K562 (cell line): ENCODE results near the gene PCAT6. TPM values are rescaled to one million over a fixed set of nuclear protein-coding genes. Genes with fewer than 3 reads are reported as not detected.
A peak's percentile ranks its signal among the peaks of the same experiment; 100 is the strongest.

ENCODE experiments used
- CREBBP ChIP-seq: IDR thresholded peaks from one replicate; pipeline ENCODE4 v1.6.1; 2012; ENCODE audit warnings: low read depth, mild to moderate bottlenecking, control low read depth, inconsistent platforms, low read length
- CSDE1 ChIP-seq, 2 experiments: fragments of 450-650 bp; IDR thresholded peaks; 2 replicates each; pipeline ENCODE4 v1.6.1; 2016; ENCODE audit warnings: mild to moderate bottlenecking in 1 of 2
- DPF2 ChIP-seq: fragments of 450-650 bp; IDR thresholded peaks from 2 replicates; pipeline ENCODE4 v1.6.1; 2016
- ELF1 ChIP-seq: fragments of 200-800 bp; sonication (Bioruptor generic); IDR thresholded peaks from 2 replicates; pipeline ENCODE4 v1.6.1; 2016; ENCODE audit warnings: missing genetic modification characterization, missing compliant biosample characterization
- ETS2 ChIP-seq: IDR thresholded peaks from 2 replicates; pipeline ENCODE4 v1.6.1; 2016; ENCODE audit warnings: borderline replicate concordance, missing genetic modification characterization, mild to moderate bottlenecking, moderate library complexity, missing compliant biosample characterization; ENCODE audit not compliant: poor library complexity, severe bottlenecking
- GATAD2A ChIP-seq: fragments of 450-650 bp; IDR thresholded peaks from 2 replicates; pipeline ENCODE4 v1.6.1; 2017
- HINFP ChIP-seq: fragments of 450-650 bp; conservative IDR thresholded peaks from 2 replicates; pipeline ENCODE4 v1.6.1; 2016; ENCODE audit warnings: missing genetic modification characterization, low read depth, mild to moderate bottlenecking, control low read depth, missing compliant biosample characterization
- HOXB6 ChIP-seq: fragments of 250-450 bp; sonication (Bioruptor Pico); IDR thresholded peaks from 2 replicates; pipeline ENCODE4 v1.5.1; 2022; ENCODE audit warnings: mild to moderate bottlenecking, borderline replicate concordance
- KHSRP ChIP-seq: fragments of 450-650 bp; IDR thresholded peaks from 2 replicates; pipeline ENCODE4 v1.6.1; 2017
- MITF ChIP-seq: IDR thresholded peaks from 2 replicates; pipeline ENCODE4 v1.6.1; 2014; ENCODE audit warnings: antibody characterized with exemption
- MYC ChIP-seq, 2 experiments: fragments of 250-450 bp in 1 of 2; sonication (Bioruptor Pico) in 1 of 2; IDR thresholded peaks; 2 replicates each; pipeline versions ENCODE4 v1.5.1 to v1.6.1; 2012 to 2021; ENCODE audit warnings: low read depth in 2 of 2, borderline replicate concordance in 1 of 2, improper control_type of control experiment in 1 of 2, low read length in 1 of 2, mild to moderate bottlenecking in 1 of 2, moderate library complexity in 1 of 2
- NRF1 ChIP-seq, 2 experiments: fragments of 450-650 bp; IDR thresholded peaks in 1 of 2; conservative IDR thresholded peaks in 1 of 2; 2 replicates each; pipeline ENCODE4 v1.6.1; 2014; ENCODE audit warnings: mild to moderate bottlenecking in 2 of 2
- RBM15 ChIP-seq: fragments of 200-400 bp; formaldehyde crosslinking; IDR thresholded peaks from 2 replicates; pipeline ENCODE4 v1.6.1; 2018; ENCODE audit warnings: mild to moderate bottlenecking, low read length, moderate library complexity; ENCODE audit not compliant: insufficient read depth
- RBM17 ChIP-seq: fragments of 200-400 bp; formaldehyde crosslinking; IDR thresholded peaks from 2 replicates; pipeline ENCODE4 v1.6.1; 2017; ENCODE audit warnings: low read depth, mild to moderate bottlenecking, low read length, borderline replicate concordance
- SMAD3 ChIP-seq: fragments of 450-650 bp; formaldehyde crosslinking; conservative IDR thresholded peaks from 2 replicates; pipeline ENCODE4 v1.4.0; 2020; ENCODE audit warnings: mild to moderate bottlenecking
- SMARCA4 ChIP-seq: fragments of 450-650 bp; IDR thresholded peaks from 2 replicates; pipeline ENCODE4 v1.6.1; 2016
- TCF15 ChIP-seq: fragments of 250-450 bp; sonication (Bioruptor Pico); IDR thresholded peaks from 2 replicates; pipeline ENCODE4 v1.8.0; 2022; ENCODE audit warnings: moderate library complexity, mild to moderate bottlenecking, inconsistent platforms
- XRCC5 ChIP-seq: fragments of 200-400 bp; formaldehyde crosslinking; IDR thresholded peaks from 2 replicates; pipeline ENCODE4 v1.6.1; 2017; ENCODE audit warnings: low read depth, mild to moderate bottlenecking, low read length
- ZBTB9 ChIP-seq: fragments of 450-650 bp; formaldehyde crosslinking; IDR thresholded peaks from 2 replicates; pipeline ENCODE4 v1.4.0; 2020; ENCODE audit warnings: mild to moderate bottlenecking, moderate library complexity
- ZNF124 ChIP-seq: sonication (generic); formaldehyde crosslinking; IDR thresholded peaks from 2 replicates; pipeline ENCODE4 v1.8.1; 2022; ENCODE audit warnings: missing genetic modification reagents
- ZNF217 ChIP-seq: sonication (generic); formaldehyde crosslinking; IDR thresholded peaks from 2 replicates; pipeline ENCODE4 v1.8.0; 2022; ENCODE audit warnings: mild to moderate bottlenecking, missing genetic modification reagents
- ZNF23 ChIP-seq: fragments of 250-450 bp; sonication (Bioruptor Pico); IDR thresholded peaks from 2 replicates; pipeline ENCODE4 v1.4.0; 2020; ENCODE audit warnings: mild to moderate bottlenecking
- ZNF77 ChIP-seq: fragments of 250-450 bp; sonication (Bioruptor Pico); IDR thresholded peaks from 2 replicates; pipeline ENCODE4 v1.5.0; 2020
- ZNF778 ChIP-seq: fragments of 450-650 bp; formaldehyde crosslinking; IDR thresholded peaks from 2 replicates; pipeline ENCODE4 v1.4.0; 2020; ENCODE audit warnings: mild to moderate bottlenecking, moderate library complexity
- ZNF780A ChIP-seq: fragments of 250-450 bp; sonication (Bioruptor Pico); IDR thresholded peaks from 2 replicates; pipeline ENCODE4 v1.5.0; 2021; ENCODE audit warnings: mild to moderate bottlenecking
- polyA plus RNA-seq, 8 experiments: library from polyadenylated mRNA; depleted of rRNA in 4 of 8; stranded (reverse) in 5 of 8; unstranded in 3 of 8; fragments of >200 nt; fragmentation: Nextera tagmentation in 2 of 8; fragmentation: Illumina TruSeq in 1 of 8; extraction: Ambion mirVana in 2 of 8; extraction: Trizol in 1 of 8; gene quantifications; 2 replicates each; pipeline versions ENCODE4 v1.2.1 to v1.2.3, GENCODE V29; 2011 to 2014; ENCODE audit warnings: inconsistent platforms in 1 of 8, missing spikeins in 1 of 8
- total RNA-seq, 7 experiments: library from RNA; depleted of rRNA in 6 of 7; stranded (reverse); fragments of >200 nt in 6 of 7; fragmentation: Illumina TruSeq in 2 of 7; extraction: Trizol in 2 of 7; gene quantifications; 2 replicates each; pipeline versions ENCODE4 v1.2.1 to v1.2.3, GENCODE V29; 2011 to 2021; ENCODE audit warnings: low replicate concordance in 1 of 7

Gene PCAT6
- total and polyA plus RNA-seq, 9 of the 15 experiments (the other 6 are each of a cell fraction or from before 2014, with no cell fraction given) = 0.25 to 2.4 (median 0.54) TPM; not detected in 1

GRCh38 chr1:202805886-202806844 is 4.6 kb upstream of the PCAT6 start (continued):
- no peak for TF ChIP-seq RBM15
- no peak for TF ChIP-seq ZNF124 (CRISPR knock-in tag)
- peak; percentile 92 for TF ChIP-seq TCF15 (CRISPR knock-in tag)
- TF ChIP-seq RBM17 = no peak
- no peak for TF ChIP-seq ZNF23 (CRISPR knock-in tag)
- TF ChIP-seq ZNF780A (CRISPR knock-in tag) = no peak
- peak; percentile 80; the same call in 1 of the 2 replicates for TF ChIP-seq HINFP
- no peak for TF ChIP-seq ZNF77 (CRISPR knock-in tag)
- TF ChIP-seq SMAD3 (CRISPR knock-in tag) = peak; percentile 87
- TF ChIP-seq CSDE1 (IDR thresholded peaks at IDR 0.05) = no peak
- TF ChIP-seq ZNF217 (CRISPR knock-in tag) = no peak
- TF ChIP-seq MITF = no peak
- no peak for TF ChIP-seq DPF2
- 0 out of 2 replicates have a peak, but pooled peaks have one; percentile 64 for TF ChIP-seq ZNF778
- no peak for TF ChIP-seq NRF1 (conservative IDR thresholded peaks at IDR 0.05 in 1 of 2, IDR thresholded peaks at IDR 0.05 in 1 of 2)
- TF ChIP-seq ETS2 (tag) = no peak
- TF ChIP-seq SMARCA4 = no peak
- TF ChIP-seq GATAD2A = no peak
- peak; percentile 94 for TF ChIP-seq ZBTB9 (CRISPR knock-in tag)
- TF ChIP-seq KHSRP = no peak
- TF ChIP-seq XRCC5 = peak; percentile 6; the same call in 1 of the 2 replicates
- no peak for TF ChIP-seq ELF1 (tag)
- TF ChIP-seq CREBBP = no peak
- TF ChIP-seq MYC (IDR thresholded peaks at IDR 0.05; ENCODE audit: low read depth, low read length) = no peak
- no peak; the same call in 1 of the 2 replicates for TF ChIP-seq MYC (CRISPR knock-in tag; IDR thresholded peaks at IDR 0.05; ENCODE audit: borderline replicate concordance, low read depth)
- no peak for TF ChIP-seq HOXB6 (CRISPR knock-in tag)
